K562 (cell line): Measurements from ENCODE around the gene CIAO2A. TPM values are rescaled to one million over a fixed set of nuclear protein-coding genes. Genes with fewer than 3 reads are reported as not detected.

Source experiments
- ATAC-seq: fragments of 200-7000 bp; cut with Tn5 transposase; 3 replicates; pipeline ENCODE4 v1.9.1; 2020; ENCODE audit warnings: moderate library complexity
- BruUV-seq: library from RNA; stranded (reverse); fragments of 400-500 nt; replicated peaks from 2 replicates; lab custom pipeline; 2021; lab: Mats Ljungman, UMichigan
- CTCF ChIA-PET: fragments of 300-600 bp; formaldehyde crosslinking; extraction: SDS; loops from one replicate; lab custom pipeline; 2021; ENCODE audit warnings: low intra/inter-chr PET ratio; lab: Yijun Ruan, JAX
- POLR2A ChIA-PET: fragments of 300-600, 350-650 bp; sonication (Branson Sonifier 250); formaldehyde crosslinking; extraction: SDS; loops from one replicate; lab custom pipeline; 2021; ENCODE audit warnings: antibody characterized with exemption, inconsistent platforms; lab: Yijun Ruan, JAX
- DNase-seq, 4 experiments: peaks; one replicate each; pipeline versions ENCODE4 v3.0.0 to v3.0.0-alpha.2; 2011 to 2018; ENCODE audit warnings: low spot score in 3 of 4, mixed read lengths in 3 of 4; ENCODE audit errors: extremely low read depth in 1 of 4
- FAIRE-seq: peaks from 2 replicates; lab custom pipeline; 2011; peaks lifted over from hg19 to GRCh38; lab: Jason Lieb, UNC
- H2AFZ ChIP-seq: 2 replicates; pipeline ENCODE4 v1.6.0; 2011; ENCODE audit warnings: low read depth, low read length, control low read depth, inconsistent platforms
- H3K27ac ChIP-seq: fragments of 200-600 bp; 3 replicates; pipeline ENCODE4 v1.8.0; 2011; ENCODE audit warnings: low read depth, mild to moderate bottlenecking, control low read depth, inconsistent platforms, low read length, moderate library complexity, mixed read lengths; ENCODE audit errors: extremely low read depth
- H3K27me3 ChIP-seq, 2 experiments: fragments of 300-600 bp in 1 of 2; 2 replicates in 1 of 2; 3 replicates in 1 of 2; pipeline versions ENCODE4 v1.6.0 to v1.8.0; 2011; ENCODE audit warnings: inconsistent platforms in 2 of 2, low read length in 2 of 2, mild to moderate bottlenecking in 1 of 2, mixed read lengths in 1 of 2, moderate library complexity in 1 of 2; ENCODE audit not compliant: control insufficient read depth in 2 of 2, insufficient read depth in 2 of 2
- H3K36me3 ChIP-seq: fragments of 300-600 bp; 3 replicates; pipeline ENCODE4 v1.8.0; 2011; ENCODE audit warnings: mild to moderate bottlenecking, low read length, inconsistent platforms; ENCODE audit not compliant: control insufficient read depth, insufficient read depth
- H3K4me1 ChIP-seq, 2 experiments: fragments of 200-600 bp in 1 of 2; replicated peaks in 1 of 2; 2 replicates in 1 of 2; 3 replicates in 1 of 2; pipeline versions ENCODE4 v1.5.1 to v1.8.0; 2011; ENCODE audit warnings: inconsistent platforms in 2 of 2, low read length in 2 of 2, mild to moderate bottlenecking in 1 of 2, mixed read lengths in 1 of 2, moderate library complexity in 1 of 2; ENCODE audit not compliant: control insufficient read depth in 2 of 2, insufficient read depth in 2 of 2
- H3K4me2 ChIP-seq: 2 replicates; pipeline ENCODE4 v1.6.1; 2011; ENCODE audit warnings: low read length, control low read depth, inconsistent platforms, mixed read lengths; ENCODE audit not compliant: insufficient read depth
- H3K4me3 ChIP-seq: fragments of 200-600 bp; sonication (generic), shearing (Covaris generic); 2 replicates; pipeline ENCODE4 v1.5.1; 2016; ENCODE audit warnings: control low read depth, inconsistent platforms
- H3K79me2 ChIP-seq: fragments of 200-600 bp; 3 replicates; pipeline ENCODE4 v1.8.0; 2011; ENCODE audit warnings: low read length, inconsistent platforms; ENCODE audit not compliant: control insufficient read depth, insufficient read depth
- H3K9ac ChIP-seq, 2 experiments: 2 replicates each; pipeline versions ENCODE4 v1.6.0 to v1.6.1; 2011; ENCODE audit warnings: low read depth in 2 of 2, low read length in 2 of 2, control low read depth in 1 of 2, inconsistent platforms in 1 of 2, mild to moderate bottlenecking in 1 of 2, mixed read lengths in 1 of 2; ENCODE audit not compliant: insufficient read depth in 1 of 2
- H3K9me1 ChIP-seq: one replicate; pipeline ENCODE4 v1.6.0; 2011; ENCODE audit warnings: inconsistent platforms, mild to moderate bottlenecking, low read length, moderate library complexity; ENCODE audit not compliant: control insufficient read depth, insufficient read depth
- H3K9me3 ChIP-seq: replicated peaks from 2 replicates; pipeline ENCODE4 v1.5.1; 2011; ENCODE audit warnings: low read depth, low read length, inconsistent platforms; ENCODE audit not compliant: control insufficient read depth, insufficient read depth
- H4K20me1 ChIP-seq: replicated peaks from 2 replicates; pipeline ENCODE4 v1.6.1; 2011; ENCODE audit warnings: low read length, inconsistent platforms, mixed read lengths; ENCODE audit not compliant: control insufficient read depth, insufficient read depth
- ARID1B ChIP-seq: fragments of 450-650 bp; IDR thresholded peaks from 2 replicates; pipeline ENCODE4 v1.6.1; 2016; ENCODE audit warnings: antibody characterized with exemption, mild to moderate bottlenecking, inconsistent platforms
- BRF1 ChIP-seq: IDR thresholded peaks from 3 replicates; pipeline ENCODE4 v1.6.1; 2011; ENCODE audit warnings: borderline replicate concordance, mild to moderate bottlenecking; ENCODE audit not compliant: insufficient read length; ENCODE audit errors: extremely low read depth
- COPS2 ChIP-seq: fragments of 450-650 bp; conservative IDR thresholded peaks from 2 replicates; pipeline ENCODE4 v1.6.1; 2016; ENCODE audit warnings: mild to moderate bottlenecking, moderate library complexity
- EGR1 ChIP-seq: fragments of 450-650 bp; conservative IDR thresholded peaks from 2 replicates; pipeline ENCODE4 v1.6.1; 2017; ENCODE audit warnings: mild to moderate bottlenecking
- ETV1 ChIP-seq: fragments of 450-650 bp; conservative IDR thresholded peaks from 2 replicates; pipeline ENCODE4 v1.6.1; 2016; ENCODE audit warnings: missing genetic modification characterization, control low read depth, low read depth, missing compliant biosample characterization
- MCM5 ChIP-seq: fragments of 450-650 bp; IDR thresholded peaks from 2 replicates; pipeline ENCODE4 v1.6.1; 2016; ENCODE audit warnings: low read depth
- MITF ChIP-seq: IDR thresholded peaks from 2 replicates; pipeline ENCODE4 v1.6.1; 2014; ENCODE audit warnings: antibody characterized with exemption
- MYC ChIP-seq, 2 experiments: fragments of 250-450 bp in 1 of 2; sonication (Bioruptor Pico) in 1 of 2; IDR thresholded peaks; 2 replicates each; pipeline versions ENCODE4 v1.5.1 to v1.6.1; 2012 to 2021; ENCODE audit warnings: low read depth in 2 of 2, borderline replicate concordance in 1 of 2, improper control_type of control experiment in 1 of 2, low read length in 1 of 2, mild to moderate bottlenecking in 1 of 2, moderate library complexity in 1 of 2
- NFIC ChIP-seq: fragments of 450-650 bp; IDR thresholded peaks from 2 replicates; pipeline ENCODE4 v1.6.1; 2017; ENCODE audit warnings: mild to moderate bottlenecking, inconsistent platforms
- NR4A1 ChIP-seq, 2 experiments: fragments of 250-450 bp in 1 of 2; fragments of 450-650 bp in 1 of 2; sonication (Bioruptor Pico) in 1 of 2; IDR thresholded peaks; 2 replicates each; pipeline versions ENCODE4 v1.4.0 to v1.6.1; 2016 to 2020; ENCODE audit warnings: mild to moderate bottlenecking in 2 of 2, missing compliant biosample characterization in 1 of 2, missing genetic modification characterization in 1 of 2, moderate library complexity in 1 of 2
- RBM17 ChIP-seq: fragments of 200-400 bp; formaldehyde crosslinking; IDR thresholded peaks from 2 replicates; pipeline ENCODE4 v1.6.1; 2017; ENCODE audit warnings: low read depth, mild to moderate bottlenecking, low read length, borderline replicate concordance
- SNAPC5 ChIP-seq: fragments of 250-450 bp; sonication (Bioruptor Pico); IDR thresholded peaks from 2 replicates; pipeline ENCODE4 v1.8.0; 2021; ENCODE audit warnings: moderate library complexity, mild to moderate bottlenecking, inconsistent platforms
- TBL1XR1 ChIP-seq, 2 experiments: IDR thresholded peaks; 2 replicates each; pipeline ENCODE4 v1.6.1; 2012; ENCODE audit warnings: improper control_type of control experiment in 2 of 2, low read length in 2 of 2, mild to moderate bottlenecking in 1 of 2
- TEAD1 ChIP-seq, 2 experiments: fragments of 450-650 bp in 1 of 2; sonication (generic) in 1 of 2; formaldehyde crosslinking; IDR thresholded peaks; 2 replicates each; pipeline versions ENCODE4 v1.4.0 to v1.8.0; 2020 to 2022; ENCODE audit warnings: mild to moderate bottlenecking in 2 of 2, missing genetic modification reagents in 1 of 2
- ZBTB34 ChIP-seq: fragments of 250-450 bp; sonication (Bioruptor Pico); IDR thresholded peaks from 2 replicates; pipeline ENCODE4 v1.8.0; 2021; ENCODE audit warnings: mild to moderate bottlenecking, moderate library complexity
- ZFP91 ChIP-seq: sonication (generic); formaldehyde crosslinking; IDR thresholded peaks from 2 replicates; pipeline ENCODE4 v1.8.0; 2022; ENCODE audit warnings: mild to moderate bottlenecking, missing genetic modification reagents
- ZKSCAN1 ChIP-seq: fragments of 150-350 bp; IDR thresholded peaks from 2 replicates; pipeline ENCODE4 v1.6.1; 2016; ENCODE audit warnings: low read depth, low read length
- ZNF561 ChIP-seq: fragments of 450-650 bp; formaldehyde crosslinking; conservative IDR thresholded peaks from 2 replicates; pipeline ENCODE4 v1.4.0; 2020; ENCODE audit warnings: mild to moderate bottlenecking, moderate library complexity
- WGBS: fragments of 100-300 bp; shearing (Covaris generic); methylation state at CpG from one replicate; pipeline ENCODE4 v1.1.6; 2016; ENCODE audit warnings: low coverage, mixed read lengths; ENCODE audit not compliant: insufficient coverage; ENCODE audit errors: missing lambda C conversion rate; 5-methylcytosine and 5-hydroxymethylcytosine counted together
- in situ Hi-C: fragments of 300-500 bp; cut with MboI; formaldehyde crosslinking; loops from 4 replicates; pipeline ENCODE4 v1.15.0; 2018; ENCODE audit warnings: inconsistent platforms, mixed read lengths
- intact Hi-C: fragments of 100-400 bp; cut with micrococcal nuclease; formaldehyde crosslinking; loops from 2 replicates; pipeline ENCODE4 v1.14.2; 2022
- polyA plus RNA-seq, 8 experiments: library from polyadenylated mRNA; depleted of rRNA in 4 of 8; stranded (reverse) in 5 of 8; unstranded in 3 of 8; fragments of >200 nt; fragmentation: Nextera tagmentation in 2 of 8; fragmentation: Illumina TruSeq in 1 of 8; extraction: Ambion mirVana in 2 of 8; extraction: Trizol in 1 of 8; gene quantifications; 2 replicates each; pipeline versions ENCODE4 v1.2.1 to v1.2.3, GENCODE V29; 2011 to 2014; ENCODE audit warnings: inconsistent platforms in 1 of 8, missing spikeins in 1 of 8
- total RNA-seq, 7 experiments: library from RNA; depleted of rRNA in 6 of 7; stranded (reverse); fragments of >200 nt in 6 of 7; fragmentation: Illumina TruSeq in 2 of 7; extraction: Trizol in 2 of 7; gene quantifications; 2 replicates each; pipeline versions ENCODE4 v1.2.1 to v1.2.3, GENCODE V29; 2011 to 2021; ENCODE audit warnings: low replicate concordance in 1 of 7

Gene CIAO2A
- total and polyA plus RNA-seq, 9 of the 15 experiments (the other 6 are each of a cell fraction or from before 2014, with no cell fraction given): 161 to 429 (median 313) TPM

- no peaks in the 10 kb centered on the region for H3K79me2 ChIP-seq
- no peaks in the 10 kb centered on the region; the same call in 2 of the 3 replicates for H3K36me3 ChIP-seq
- H3K27ac ChIP-seq: no peak overlapping the region
- H4K20me1 ChIP-seq: no peaks in the 10 kb centered on the region
- peaks cover 3 to 9% of the 10 kb centered on the region in 2 experiments; a peak in 4 of 5 replicates for H3K4me1 ChIP-seq
- no peak overlapping the region for H3K4me2 ChIP-seq
- POLR2A ChIA-PET: interaction anchor here (0.5 to 0.9 kb wide), 3 partner anchors 17 to 365 kb away, joined by 3 read pairs; no protein-coding TSS in a partner anchor
- H2AFZ ChIP-seq: no peak overlapping the region
- ATAC-seq (no peak), FAIRE-seq (no peak), DNase-seq (no peak)
- in situ Hi-C loops (no loop called here), intact Hi-C loops (no loop called here)
- WGBS: 91% methylated on average over 6 of the region's 6 CpGs
- no peak overlapping the region for H3K4me3 ChIP-seq
- no peak overlapping the region for H3K9ac ChIP-seq
- H3K27me3 ChIP-seq: no peaks in the 10 kb centered on the region
- no TSS peak for BruUV-seq
- no peaks in the 10 kb centered on the region for H3K9me1 ChIP-seq
- H3K9me3 ChIP-seq: no peaks in the 10 kb centered on the region
- no peak for TF ChIP-seq EGR1
- no peak for TF ChIP-seq ARID1B
- TF ChIP-seq ETV1 (tag): no peak
- no peak for TF ChIP-seq COPS2
- TF ChIP-seq TEAD1 (CRISPR knock-in tag; IDR thresholded peaks at IDR 0.05): no peak
- no peak for TF ChIP-seq NR4A1 (CRISPR knock-in tag; IDR thresholded peaks at IDR 0.05)
- no peak for TF ChIP-seq NR4A1 (tag; IDR thresholded peaks at IDR 0.05)
- no peak for TF ChIP-seq RBM17
- no peak for TF ChIP-seq ZFP91 (CRISPR knock-in tag)
- TF ChIP-seq TBL1XR1 (IDR thresholded peaks at IDR 0.05; ENCODE audit: low read length in 2 of 2): no peak
- TF ChIP-seq NFIC: no peak
- TF ChIP-seq MITF: no peak
- TF ChIP-seq ZBTB34: no peak
- TF ChIP-seq BRF1: no peak
- TF ChIP-seq MYC (IDR thresholded peaks at IDR 0.05; ENCODE audit: low read depth, low read length): no peak
- TF ChIP-seq MYC (CRISPR knock-in tag; IDR thresholded peaks at IDR 0.05; ENCODE audit: borderline replicate concordance, low read depth): no peak
- no peak for TF ChIP-seq ZKSCAN1
- TF ChIP-seq MCM5: no peak
- no peak for TF ChIP-seq SNAPC5 (CRISPR knock-in tag)
- TF ChIP-seq ZNF561 (CRISPR knock-in tag): no peak
- CTCF ChIA-PET: no interaction called here
Observed at GRCh38 chr15:64022571-64022970, 71.1 kb downstream of the CIAO2A start.
